Posterior cingulate gyrus (tissue), 11 donors: ENCODE results near the gene TAF1B.
A peak's percentile ranks its signal among the peaks of the same experiment; 100 is the strongest.

Experiments
- DNase-seq, 10 donors: peaks; one replicate each; pipeline versions ENCODE4 v3.0.0 to v3.0.0-alpha.2; 2020 to 2021; ENCODE audit warnings: mixed read lengths in 3 of 10
- intact Hi-C: fragments of 100-400 bp; cut with DNase I; formaldehyde crosslinking; loops from one replicate; pipeline ENCODE4 v1.15.1; 2023

The TAF1B gene

GRCh38 chr2:9807056-9807455, 36.2 kb upstream of the TAF1B start:
- intact Hi-C loops, result no loop called here
- peak in 1 of 10 donors; percentile 80 for DNase-seq

GRCh38 chr2:9807555-9808305, 35.5 kb upstream of the TAF1B start:
- intact Hi-C loops, result no loop called here
- peak in 1 of 10 donors; percentile 79 for DNase-seq

GRCh38 chr2:9808334-9809063, 34.8 kb upstream of the TAF1B start:
- intact Hi-C loops, result no loop called here

GRCh38 chr2:9809064-9809356, 34.3 kb upstream of the TAF1B start:
- peak in 1 of 10 donors; percentile 73 for DNase-seq
- intact Hi-C loops, result no loop called here

More at GRCh38 chr2:9808334-9809063, 34.8 kb upstream of the TAF1B start:
- DNase-seq, result peak in 1 of 10 donors; percentile 72

- peak in 1 of 10 donors; percentile 82 for DNase-seq
- intact Hi-C loops, result loop anchor here (5.0 kb wide), 1 partner anchor 233 kb away; the partner anchor contains the start of gene KLF11
Observed at GRCh38 chr2:9809448-9810088, 33.7 kb upstream of the TAF1B start.

- intact Hi-C loops, result loop anchor here (5.0 kb wide), 1 partner anchor 231 kb away; the partner anchor contains the start of gene KLF11
- DNase-seq, result no peak
Observed at GRCh38 chr2:9811216-9811615, 32.1 kb upstream of the TAF1B start.

- intact Hi-C loops, result loop anchor here (5.0 kb wide), 1 partner anchor 230 kb away; the partner anchor contains the start of gene KLF11
- DNase-seq, result peak in 2 of 10 donors; percentile 59 to 77
Observed at GRCh38 chr2:9811679-9812511, 31.4 kb upstream of the TAF1B start.

- intact Hi-C loops, result loop anchor here (5.0 kb wide), 1 partner anchor 229 kb away; the partner anchor contains the start of gene KLF11
- DNase-seq, result no peak
Observed at GRCh38 chr2:9812945-9813311, 30.3 kb upstream of the TAF1B start.

- intact Hi-C loops, result loop anchor here (5.0 kb wide), 1 partner anchor 229 kb away; the partner anchor contains the start of gene KLF11
- DNase-seq, result peak in 9 of 10 donors; percentile 58 to 96 (median 76)
Observed at GRCh38 chr2:9813312-9814128, 29.8 kb upstream of the TAF1B start.

- peak in 1 of 10 donors; percentile 51 for DNase-seq
- intact Hi-C loops, result loop anchor here (5.0 kb wide), 1 partner anchor 228 kb away; the partner anchor contains the start of gene KLF11
Observed at GRCh38 chr2:9814129-9814868, 29.0 kb upstream of the TAF1B start.

GRCh38 chr2:9815076-9815475, 28.2 kb upstream of the TAF1B start:
- intact Hi-C loops, result no loop called here

GRCh38 chr2:9815844-9816279, 27.4 kb upstream of the TAF1B start:
- intact Hi-C loops, result no loop called here
- peak in 1 of 10 donors; percentile 49 for DNase-seq

More at GRCh38 chr2:9815076-9815475, 28.2 kb upstream of the TAF1B start:
- peak in 1 of 10 donors; percentile 34 for DNase-seq

GRCh38 chr2:9818097-9818496, 25.2 kb upstream of the TAF1B start:
- intact Hi-C loops, result no loop called here
- DNase-seq, result no peak

- peak in 1 of 10 donors; percentile 32 for DNase-seq
- intact Hi-C loops, result no loop called here
Observed at GRCh38 chr2:9819551-9819950, 23.7 kb upstream of the TAF1B start.

- intact Hi-C loops, result no loop called here
Observed at GRCh38 chr2:9820020-9820973, 23.0 kb upstream of the TAF1B start.

GRCh38 chr2:9821805-9822445, 21.3 kb upstream of the TAF1B start:
- intact Hi-C loops, result no loop called here

More at GRCh38 chr2:9820020-9820973, 23.0 kb upstream of the TAF1B start:
- DNase-seq, result peak in 1 of 10 donors; percentile 25

GRCh38 chr2:9824441-9824840, 18.8 kb upstream of the TAF1B start:
- peak in 1 of 10 donors; percentile 55 for DNase-seq
- intact Hi-C loops, result no loop called here

More at GRCh38 chr2:9821805-9822445, 21.3 kb upstream of the TAF1B start:
- peak in 1 of 10 donors; percentile 29 for DNase-seq
